IPS-18c (cell line): Measurements from ENCODE around the gene NAB1.
"Not testable (repeated sequence)": the region's sequence is repeated elsewhere in the genome, so short reads cannot be mapped to it uniquely, and the experiment has no call there.

Source experiments
- H3K4me3 ChIP-seq: 2 replicates; pipeline ENCODE4 v1.7.0; 2013; ENCODE audit warnings: low read depth, mild to moderate bottlenecking, low read length, moderate library complexity; ENCODE audit not compliant: insufficient read depth
- H3K9me3 ChIP-seq: one replicate; pipeline ENCODE4 v1.6.1; 2013; ENCODE audit warnings: mild to moderate bottlenecking, low read length, moderate library complexity; ENCODE audit not compliant: control insufficient read depth, insufficient read depth

Gene NAB1

GRCh38 chr2:190649035-190649797, at the start of gene NAB1:
Gene NAB1, plus strand, starts transcription at chr2:190649083. Its CDS starts 10,094 bp downstream, at chr2:190659177.
- Histone ChIP-seq H3K4me3 (peak within 1 kb of the TSS; percentile 78), H3K9me3 (no peaks in the 10 kb centered on the region)

- Histone ChIP-seq H3K9me3 (no peaks in the 10 kb centered on the region), H3K4me3 (no peak overlapping the region)
Observed at GRCh38 chr2:190599546-190600220, 49.2 kb upstream of the NAB1 start.

- H3K4me3 ChIP-seq = no peak overlapping the region
- H3K9me3 ChIP-seq = no peaks in the 10 kb centered on the region
Observed at GRCh38 chr2:190600293-190601103, 48.4 kb upstream of the NAB1 start.

GRCh38 chr2:190603374-190603773, 45.5 kb upstream of the NAB1 start:
- Histone ChIP-seq H3K9me3 (no peaks in the 10 kb centered on the region), H3K4me3 (no peak overlapping the region)

GRCh38 chr2:190607014-190607597, 41.8 kb upstream of the NAB1 start:
- Histone ChIP-seq H3K4me3 (no peak overlapping the region), H3K9me3 (no peaks in the 10 kb centered on the region)

GRCh38 chr2:190607657-190608357, 41.1 kb upstream of the NAB1 start:
- no peaks in the 10 kb centered on the region for H3K9me3 ChIP-seq
- no peak overlapping the region for H3K4me3 ChIP-seq

GRCh38 chr2:190608863-190609262, 40.0 kb upstream of the NAB1 start:
- H3K4me3 ChIP-seq, H3K9me3 ChIP-seq: not testable (repeated sequence)

GRCh38 chr2:190609397-190609796, 39.5 kb upstream of the NAB1 start:
- H3K9me3 ChIP-seq, H3K4me3 ChIP-seq: not testable (repeated sequence)

- not testable (repeated sequence) for H3K4me3 ChIP-seq, H3K9me3 ChIP-seq
Observed at GRCh38 chr2:190610528-190610927, 38.4 kb upstream of the NAB1 start.

GRCh38 chr2:190615555-190616200, 33.2 kb upstream of the NAB1 start:
- Histone ChIP-seq H3K4me3 (no peak overlapping the region), H3K9me3 (no peaks in the 10 kb centered on the region)

GRCh38 chr2:190618030-190618429, 30.9 kb upstream of the NAB1 start:
- Histone ChIP-seq H3K9me3 (no peaks in the 10 kb centered on the region), H3K4me3 (no peak overlapping the region)

- no peak overlapping the region for H3K4me3 ChIP-seq
- no peaks in the 10 kb centered on the region for H3K9me3 ChIP-seq
Observed at GRCh38 chr2:190625691-190626090, 23.2 kb upstream of the NAB1 start.

- no peak overlapping the region for H3K4me3 ChIP-seq
- no peaks in the 10 kb centered on the region for H3K9me3 ChIP-seq
Observed at GRCh38 chr2:190626641-190627210, 22.2 kb upstream of the NAB1 start.

- no peaks in the 10 kb centered on the region for H3K9me3 ChIP-seq
- H3K4me3 ChIP-seq = no peak overlapping the region
Observed at GRCh38 chr2:190627448-190628412, 21.2 kb upstream of the NAB1 start.

- no peaks in the 10 kb centered on the region for H3K9me3 ChIP-seq
Observed at GRCh38 chr2:190628591-190629319, 20.1 kb upstream of the NAB1 start.

More at GRCh38 chr2:190628591-190629319, 20.1 kb upstream of the NAB1 start:
- H3K4me3 ChIP-seq = no peak overlapping the region
